GM12891 (cell line): ENCODE measurements around the gene DYTN.

Source experiments
- POLR2A ChIP-seq: IDR thresholded peaks from 2 replicates; pipeline ENCODE4 v1.6.1; 2011; ENCODE audit warnings: low read depth, low read length, control low read depth
- POLR2AphosphoS5 ChIP-seq: IDR thresholded peaks from 2 replicates; pipeline ENCODE4 v1.6.1; 2011; ENCODE audit warnings: low read depth, low read length, control low read depth

DNA sequence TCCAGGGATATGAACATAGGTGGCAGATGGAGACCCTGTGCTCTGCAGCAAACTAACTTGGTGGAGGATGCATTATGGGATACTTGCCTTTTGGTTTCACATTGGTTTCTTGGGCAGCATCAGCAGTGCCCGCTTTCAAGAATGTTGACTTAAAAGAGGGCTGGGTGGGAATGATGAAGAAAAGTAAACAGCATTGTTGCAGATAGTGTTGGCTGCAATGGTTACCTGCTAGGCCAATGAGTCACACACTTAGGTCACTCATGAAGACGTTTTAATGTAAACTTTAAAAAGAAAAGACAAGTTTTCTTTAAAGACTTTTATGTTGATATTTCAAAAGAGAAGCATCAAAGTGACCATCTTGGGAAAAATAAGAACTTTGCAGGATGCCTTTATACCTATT, 102.0 kb downstream of the DYTN start:
- no peak for TF ChIP-seq POLR2A
- no peak for TF ChIP-seq POLR2AphosphoS5
